Measurements from ENCODE around the gene ATP5PO.

Gene ATP5PO, protein sequence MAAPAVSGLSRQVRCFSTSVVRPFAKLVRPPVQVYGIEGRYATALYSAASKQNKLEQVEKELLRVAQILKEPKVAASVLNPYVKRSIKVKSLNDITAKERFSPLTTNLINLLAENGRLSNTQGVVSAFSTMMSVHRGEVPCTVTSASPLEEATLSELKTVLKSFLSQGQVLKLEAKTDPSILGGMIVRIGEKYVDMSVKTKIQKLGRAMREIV

GRCh38 chr21:33915368-33916199, at the start of gene ATP5PO:
Gene ATP5PO (minus strand): TSS chr21:33915804. CDS start chr21:33915763, 41 bp downstream.
- Histone ChIP-seq H2AFZ (ENCODE audit: low read length) (peak within 1 kb of the TSS; percentile 92), H3K79me2 (ENCODE audit: low read length) (peaks cover 51% of the 10 kb centered on the region), H4K20me1 (ENCODE audit: insufficient read depth, low read length) (no peaks in the 10 kb centered on the region), H3K4me3 (ENCODE audit: low read length) (peak within 1 kb of the TSS; percentile 92), H3K9me3 (replicated peaks; ENCODE audit: insufficient read depth, low read length) (no peaks in the 10 kb centered on the region), H3K4me1 (ENCODE audit: low read length) (peaks cover 12% of the 10 kb centered on the region), H3K9me2 (replicated peaks; ENCODE audit: insufficient read depth, low read length) (no peaks in the 10 kb centered on the region), H3K9ac (ENCODE audit: low read length) (peak within 1 kb of the TSS; percentile 89), H3K27ac (ENCODE audit: low read length) (peak within 1 kb of the TSS; percentile 31; the same call in 1 of the 2 replicates), H3K36me3 (replicated peaks; ENCODE audit: insufficient read depth, low read length) (peaks cover 16% of the 10 kb centered on the region; the same call in 1 of the 2 replicates), H3F3A (ENCODE audit: insufficient read depth, low read length) (no peaks in the 10 kb centered on the region), H3K4me2 (ENCODE audit: low read depth, low read length) (peak within 1 kb of the TSS; percentile 87), H3K27me3 (replicated peaks; ENCODE audit: insufficient read depth, low read length) (no peaks in the 10 kb centered on the region)
- peak; percentile 100 for DNase-seq
- TF ChIP-seq EZH2 (optimal IDR thresholded peaks at IDR 0.05; ENCODE audit: low read depth, low read length) (no peak), CTCF (IDR thresholded peaks at IDR 0.05; ENCODE audit: low read length) (no peak), EZH2phosphoT487 (IDR thresholded peaks at IDR 0.05; ENCODE audit: low read length) (no peak)

- H3K4me2 ChIP-seq (ENCODE audit: low read depth, low read length), result no peak overlapping the region
These were observed 49.2 kb upstream of the ATP5PO start for GRCh38 chr21:33964706-33965325.

More at GRCh38 chr21:33964706-33965325, 49.2 kb upstream of the ATP5PO start:
- Histone ChIP-seq H3K9me2 (replicated peaks; ENCODE audit: insufficient read depth, low read length) (no peaks in the 10 kb centered on the region), H3K36me3 (replicated peaks; ENCODE audit: insufficient read depth, low read length) (no peaks in the 10 kb centered on the region), H3K27ac (ENCODE audit: low read length) (no peak overlapping the region), H3K4me3 (ENCODE audit: low read length) (no peak overlapping the region), H2AFZ (ENCODE audit: low read length) (no peak overlapping the region), H4K20me1 (ENCODE audit: insufficient read depth, low read length) (no peaks in the 10 kb centered on the region), H3K27me3 (replicated peaks; ENCODE audit: insufficient read depth, low read length) (no peaks in the 10 kb centered on the region), H3F3A (ENCODE audit: insufficient read depth, low read length) (no peaks in the 10 kb centered on the region), H3K9me3 (replicated peaks; ENCODE audit: insufficient read depth, low read length) (no peaks in the 10 kb centered on the region), H3K4me1 (ENCODE audit: low read length) (no peaks in the 10 kb centered on the region), H3K79me2 (ENCODE audit: low read length) (no peaks in the 10 kb centered on the region), H3K9ac (ENCODE audit: low read length) (no peak overlapping the region)
- TF ChIP-seq CTCF (IDR thresholded peaks at IDR 0.05; ENCODE audit: low read length) (no peak), EZH2phosphoT487 (IDR thresholded peaks at IDR 0.05; ENCODE audit: low read length) (no peak), EZH2 (optimal IDR thresholded peaks at IDR 0.05; ENCODE audit: low read depth, low read length) (no peak)
- DNase-seq, result no peak
